HCT116 (cell line): Measurements from ENCODE around the gene CDH4. TPM values are rescaled to one million over a fixed set of nuclear protein-coding genes. Genes with fewer than 3 reads are reported as not detected.

Source experiments
- ATAC-seq: fragments of 200-7000 bp; cut with Tn5 transposase; 2 replicates; pipeline ENCODE4 v1.9.1; 2020; ENCODE audit warnings: mild to moderate bottlenecking, moderate library complexity
- BruUV-seq: library from RNA; stranded (reverse); fragments of 400-500 nt; replicated peaks from 2 replicates; lab custom pipeline; 2021; lab: Mats Ljungman, UMichigan
- CTCF ChIA-PET: fragments of 300-600 bp; sonication (Branson Sonifier 250); formaldehyde crosslinking; loops from one replicate; lab custom pipeline; 2021; ENCODE audit warnings: antibody characterized with exemption; lab: Charles Lee
- POLR2A ChIA-PET: fragments of 300-600, 350-600 bp; sonication (Branson Sonifier 250); formaldehyde crosslinking; loops from one replicate; lab custom pipeline; 2021; ENCODE audit warnings: antibody characterized with exemption; lab: Charles Lee
- RAD21 ChIA-PET, 2 experiments: fragments of 300-600 bp; sonication (Branson Sonifier 250); formaldehyde crosslinking; loops; one replicate each; lab custom pipeline; 2023; ENCODE audit warnings: low total read pairs in 2 of 2; ENCODE audit not compliant: uncharacterized antibody in 2 of 2, unreplicated experiment in 2 of 2, low non-redundant PET in 1 of 2; lab: Charles Lee
- DNase-seq: peaks from one replicate; pipeline ENCODE4 v3.0.0-alpha.2; 2010; ENCODE audit warnings: low read depth, low spot score
- H2AFZ ChIP-seq: fragments of 200-600 bp; shearing (Covaris generic), sonication (generic); 2 replicates; pipeline ENCODE4 v1.6.1; 2017; ENCODE audit warnings: low read depth, mixed run types, mixed read lengths, antibody characterized with exemption, low read length; ENCODE audit not compliant: poor library complexity, severe bottlenecking
- H3K27ac ChIP-seq: 2 replicates; pipeline ENCODE4 v1.5.1; 2012; ENCODE audit warnings: low read depth, low read length
- H3K27me3 ChIP-seq: fragments of 200-600 bp; sonication (generic); 2 replicates; pipeline ENCODE4 v1.6.1; 2016; ENCODE audit warnings: mixed run types, low read length, mixed read lengths; ENCODE audit not compliant: insufficient read depth
- H3K36me3 ChIP-seq, 2 experiments: fragments of 200-500 bp in 1 of 2; fragments of 200-600 bp in 1 of 2; sonication (Bioruptor generic) in 1 of 2; sonication (generic) in 1 of 2; 2 replicates each; pipeline versions ENCODE4 v1.5.1 to v1.6.1; 2014 to 2016; ENCODE audit warnings: low read length in 2 of 2, inconsistent platforms in 1 of 2, mixed read lengths in 1 of 2, mixed run types in 1 of 2; ENCODE audit not compliant: insufficient read depth in 2 of 2, control insufficient read depth in 1 of 2
- H3K4me1 ChIP-seq, 2 experiments: fragments of 200-600 bp in 1 of 2; sonication (generic) in 1 of 2; 2 replicates each; pipeline versions ENCODE4 v1.5.1 to v1.6.1; 2012 to 2017; ENCODE audit warnings: low read length in 2 of 2, inconsistent platforms in 1 of 2, mild to moderate bottlenecking in 1 of 2, mixed read lengths in 1 of 2, mixed run types in 1 of 2, moderate library complexity in 1 of 2; ENCODE audit not compliant: insufficient read depth in 2 of 2, control insufficient read depth in 1 of 2
- H3K4me2 ChIP-seq: fragments of 200-600 bp; sonication (generic); 2 replicates; pipeline ENCODE4 v1.6.1; 2017; ENCODE audit warnings: mixed run types, low read length, mixed read lengths
- H3K4me3 ChIP-seq, 2 experiments: fragments of 200-600 bp in 1 of 2; sonication (generic) in 1 of 2; replicated peaks in 1 of 2; 2 replicates each; pipeline ENCODE4 v1.5.1; 2011 to 2016; ENCODE audit warnings: low read length in 2 of 2, control low read depth in 1 of 2, low read depth in 1 of 2, mild to moderate bottlenecking in 1 of 2, mixed read lengths in 1 of 2, mixed run types in 1 of 2
- H3K79me2 ChIP-seq: fragments of 200-600 bp; sonication (generic); 2 replicates; pipeline ENCODE4 v1.6.1; 2017; ENCODE audit warnings: mild to moderate bottlenecking, mixed run types, low read length, moderate library complexity, mixed read lengths; ENCODE audit not compliant: insufficient read depth
- H3K9ac ChIP-seq: fragments of 200-600 bp; sonication (generic); 2 replicates; pipeline ENCODE4 v1.6.1; 2016; ENCODE audit warnings: low read length, mixed read lengths
- H3K9me2 ChIP-seq: fragments of 200-600 bp; sonication (generic), shearing (Covaris generic); 2 replicates; pipeline ENCODE4 v1.6.1; 2017; ENCODE audit warnings: mixed run types, mild to moderate bottlenecking, moderate library complexity; ENCODE audit not compliant: insufficient read depth
- H3K9me3 ChIP-seq, 2 experiments: fragments of 200-500 bp in 1 of 2; fragments of 200-600 bp in 1 of 2; sonication (Bioruptor generic) in 1 of 2; sonication (generic) in 1 of 2; 2 replicates each; pipeline ENCODE4 v1.6.1; 2014 to 2017; ENCODE audit warnings: low read length in 2 of 2, mixed read lengths in 2 of 2, inconsistent platforms in 1 of 2, low read depth in 1 of 2, mild to moderate bottlenecking in 1 of 2, mixed run types in 1 of 2, moderate library complexity in 1 of 2; ENCODE audit not compliant: control insufficient read depth in 1 of 2, insufficient read depth in 1 of 2
- H4K20me1 ChIP-seq: fragments of 200-600 bp; sonication (generic), shearing (Covaris generic); 2 replicates; pipeline ENCODE4 v1.6.1; 2017; ENCODE audit warnings: mixed run types, mild to moderate bottlenecking, moderate library complexity; ENCODE audit not compliant: insufficient read depth
- EZH2 ChIP-seq: fragments of 200-600 bp; sonication (generic); IDR thresholded peaks from 2 replicates; pipeline ENCODE4 v1.6.1; 2017; ENCODE audit warnings: antibody characterized with exemption, mixed run types
- RAD21 ChIP-seq: IDR thresholded peaks from 2 replicates; pipeline ENCODE4 v1.6.1; 2012; ENCODE audit warnings: low read depth, mild to moderate bottlenecking
- ZFX ChIP-seq: fragments of 450-650 bp; IDR thresholded peaks from 2 replicates; pipeline ENCODE4 v1.6.1; 2017
- intact Hi-C: fragments of 100-400 bp; cut with micrococcal nuclease; formaldehyde crosslinking; loops from 2 replicates; pipeline ENCODE4 v1.10.0; 2022
- total RNA-seq: library from RNA; stranded (reverse); gene quantifications from one replicate; pipeline ENCODE4 v1.2.1, GENCODE V29; 2021; ENCODE audit not compliant: unreplicated experiment

Gene CDH4
- total RNA-seq, 1 experiment from 2014 or later: not detected

GRCh38 chr20:61312925-61313324 is 60.9 kb downstream of the CDH4 start:
- ATAC-seq (no peak), DNase-seq (no peak)
- no peaks in the 10 kb centered on the region for H3K79me2 ChIP-seq
- no peak overlapping the region for H3K4me2 ChIP-seq
- no peak overlapping the region for H2AFZ ChIP-seq
- no peaks in the 10 kb centered on the region for H3K36me3 ChIP-seq
- H3K9ac ChIP-seq: no peak overlapping the region
- intact Hi-C loops: no loop called here
- H3K9me3 ChIP-seq: peaks cover 4 to 16% of the 10 kb centered on the region in 2 experiments; a peak in 2 of 4 replicates
- no TSS peak for BruUV-seq
- no peaks in the 10 kb centered on the region for H3K27me3 ChIP-seq
- no peaks in the 10 kb centered on the region for H3K4me1 ChIP-seq
- H3K9me2 ChIP-seq: no peaks in the 10 kb centered on the region
- H4K20me1 ChIP-seq: no peaks in the 10 kb centered on the region
- RAD21 ChIA-PET: no interaction called here
- TF ChIP-seq ZFX (no peak), EZH2 (no peak)
- TF ChIP-seq, all 23 proteins: peak for 0
- ChIA-PET POLR2A (no interaction called here), CTCF (no interaction called here)
- Histone ChIP-seq H3K4me3 (no peak overlapping the region), H3K27ac (no peak overlapping the region)

DNA sequence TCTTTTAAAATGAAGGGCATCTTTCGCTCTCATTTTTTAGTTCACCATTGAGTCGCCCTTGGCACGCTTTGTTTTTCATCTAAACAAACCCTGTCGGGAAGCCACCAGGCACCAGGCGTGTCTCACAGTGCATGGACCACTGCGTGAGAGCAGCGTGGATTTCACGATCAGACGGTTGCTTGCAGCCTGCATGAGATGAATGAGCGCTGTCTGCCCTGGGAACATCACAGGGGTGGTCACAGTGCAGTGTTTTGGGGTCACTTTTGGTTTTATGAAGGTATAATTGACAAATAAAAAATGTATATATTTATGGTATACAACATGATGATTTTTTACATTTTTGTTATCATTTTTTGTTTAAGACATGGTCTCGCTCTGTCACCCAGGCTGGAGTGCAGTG is 61.3 kb downstream of the CDH4 start:
- Histone ChIP-seq H3K36me3 (no peaks in the 10 kb centered on the region), H3K79me2 (no peaks in the 10 kb centered on the region), H3K9ac (no peak overlapping the region), H3K4me3 (no peak overlapping the region), H3K4me2 (no peak overlapping the region), H3K27me3 (no peaks in the 10 kb centered on the region)
- RAD21 ChIA-PET: no interaction called here
- no peak for DNase-seq
- intact Hi-C loops: no loop called here
- ATAC-seq: no peak
- no peak for TF ChIP-seq RAD21
- TF ChIP-seq, all 23 proteins: peak for 0
- no peaks in the 10 kb centered on the region for H3K9me2 ChIP-seq
- no TSS peak for BruUV-seq
- POLR2A ChIA-PET: no interaction called here
- no peaks in the 10 kb centered on the region for H3K4me1 ChIP-seq
- no peaks in the 10 kb centered on the region for H4K20me1 ChIP-seq
- H3K27ac ChIP-seq: no peak overlapping the region
- CTCF ChIA-PET: no interaction called here
- H3K9me3 ChIP-seq: peaks cover 8 to 16% of the 10 kb centered on the region in 2 experiments; a peak in 2 of 4 replicates
- no peak overlapping the region for H2AFZ ChIP-seq
